Measurements from ENCODE around the gene XCR1. TPM values are rescaled to one million over a fixed set of nuclear protein-coding genes. Genes with fewer than 3 reads are reported as not detected.

The XCR1 gene, protein sequence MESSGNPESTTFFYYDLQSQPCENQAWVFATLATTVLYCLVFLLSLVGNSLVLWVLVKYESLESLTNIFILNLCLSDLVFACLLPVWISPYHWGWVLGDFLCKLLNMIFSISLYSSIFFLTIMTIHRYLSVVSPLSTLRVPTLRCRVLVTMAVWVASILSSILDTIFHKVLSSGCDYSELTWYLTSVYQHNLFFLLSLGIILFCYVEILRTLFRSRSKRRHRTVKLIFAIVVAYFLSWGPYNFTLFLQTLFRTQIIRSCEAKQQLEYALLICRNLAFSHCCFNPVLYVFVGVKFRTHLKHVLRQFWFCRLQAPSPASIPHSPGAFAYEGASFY
- not detected in 2 replicates for total RNA-seq

GRCh38 chr3:46027021-46027705 is at the start of gene XCR1:
Gene XCR1, minus strand, starts transcription at chr3:46027483. Its CDS starts 5,536 bp downstream, at chr3:46021947.
- H3K4me3 ChIP-seq (ENCODE audit: low read depth, low read length): no peak within 1 kb of the TSS
- TF ChIP-seq CTCF (conservative IDR thresholded peaks at IDR 0.05; ENCODE audit: low read depth, low read length): no peak
- no peak for DNase-seq (ENCODE audit: low read depth)

- H3K4me3 ChIP-seq (ENCODE audit: low read depth, low read length): no peak overlapping the region
- TF ChIP-seq CTCF (conservative IDR thresholded peaks at IDR 0.05; ENCODE audit: low read depth, low read length): peak; percentile 44
- DNase-seq (ENCODE audit: low read depth): no peak
Measured at GRCh38 chr3:46076606-46077005, 49.3 kb upstream of the XCR1 start.

DNA sequence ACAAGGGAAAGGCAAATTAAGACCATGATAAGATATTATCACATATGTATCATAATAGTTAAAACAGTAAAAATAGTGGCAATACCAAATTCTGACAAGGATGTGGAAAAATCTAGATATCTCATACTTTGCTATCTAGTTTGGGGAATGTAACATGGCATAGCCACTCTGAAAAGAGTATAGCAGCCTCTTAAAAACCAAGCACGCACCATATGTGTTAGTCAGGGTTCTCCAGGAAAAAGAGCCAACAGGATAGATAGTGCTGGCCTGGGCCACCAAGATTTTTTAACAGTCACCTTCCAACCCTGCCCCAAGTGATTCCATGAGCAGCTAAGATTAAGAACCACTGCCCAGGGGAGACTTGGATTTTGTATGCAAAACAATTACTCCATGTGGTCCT is 48.5 kb upstream of the XCR1 start:
- no peak for TF ChIP-seq CTCF (conservative IDR thresholded peaks at IDR 0.05; ENCODE audit: low read depth, low read length)
- H3K4me3 ChIP-seq (ENCODE audit: low read depth, low read length): no peak overlapping the region
- DNase-seq (ENCODE audit: low read depth): no peak

DNA sequence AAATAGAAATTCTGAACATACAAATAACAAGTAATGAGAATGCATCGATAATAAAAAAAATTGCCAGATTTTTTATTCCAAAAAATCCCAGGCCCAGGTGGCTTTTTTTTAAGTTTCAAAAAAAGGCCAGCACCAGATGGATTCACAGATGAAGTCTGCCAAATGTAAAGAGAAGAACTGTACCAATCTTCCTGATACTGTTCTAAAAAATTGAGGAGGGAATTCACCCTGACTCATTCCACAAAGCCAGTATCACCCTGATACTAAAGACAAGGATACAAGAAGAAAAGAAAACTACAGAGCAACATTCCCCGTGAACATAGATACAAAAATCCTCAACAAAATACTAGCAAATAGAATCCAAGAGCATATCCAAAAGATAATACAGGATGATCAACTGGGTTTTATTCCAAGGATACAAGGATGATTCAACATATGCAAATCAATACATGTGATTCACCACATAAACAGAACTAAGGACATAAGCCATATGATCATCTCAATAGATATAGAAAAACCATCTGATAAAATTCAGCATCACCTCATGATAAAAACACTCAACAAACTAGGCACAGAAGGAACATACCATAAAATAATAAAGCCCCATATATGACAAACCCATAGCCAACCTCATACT is 44.1 kb upstream of the XCR1 start:
- no peak for DNase-seq (ENCODE audit: low read depth)
- TF ChIP-seq CTCF (conservative IDR thresholded peaks at IDR 0.05; ENCODE audit: low read depth, low read length): no peak
- H3K4me3 ChIP-seq (ENCODE audit: low read depth, low read length): no peak overlapping the region

GRCh38 chr3:46070595-46071093 is 43.4 kb upstream of the XCR1 start:
- DNase-seq (ENCODE audit: low read depth): no peak
- no peak for TF ChIP-seq CTCF (conservative IDR thresholded peaks at IDR 0.05; ENCODE audit: low read depth, low read length)
- no peak overlapping the region for H3K4me3 ChIP-seq (ENCODE audit: low read depth, low read length)

GRCh38 chr3:46068501-46068900 is 41.2 kb upstream of the XCR1 start:
- no peak for DNase-seq (ENCODE audit: low read depth)
- no peak for TF ChIP-seq CTCF (conservative IDR thresholded peaks at IDR 0.05; ENCODE audit: low read depth, low read length)
- no peak overlapping the region for H3K4me3 ChIP-seq (ENCODE audit: low read depth, low read length)
